Esophagus squamous epithelium (tissue), 4 donors: ENCODE results near the gene FBXO11.

Experiments
- POLR2A ChIP-seq, 4 donors: fragments of 450-650 bp; IDR thresholded peaks; one replicate each; pipeline ENCODE4 v1.6.1; 2017; ENCODE audit warnings: antibody characterized with exemption in 4 of 4, mild to moderate bottlenecking in 4 of 4, moderate library complexity in 3 of 4
- TF ChIP-seq, protein P1 (sequence below), 6 experiments: fragments of 450-650 bp in 4 of 6; fragments of 200-600 bp in 2 of 6; sonication (generic) in 2 of 6; IDR thresholded peaks; one replicate each; pipeline ENCODE4 v1.5.1; 2016 to 2019; ENCODE audit warnings: antibody characterized with exemption in 6 of 6, mild to moderate bottlenecking in 4 of 6, moderate library complexity in 4 of 6

GRCh38 chr2:47810850-47811249 lies 95.4 kb downstream of the FBXO11 start:
- TF ChIP-seq, protein P1, sequence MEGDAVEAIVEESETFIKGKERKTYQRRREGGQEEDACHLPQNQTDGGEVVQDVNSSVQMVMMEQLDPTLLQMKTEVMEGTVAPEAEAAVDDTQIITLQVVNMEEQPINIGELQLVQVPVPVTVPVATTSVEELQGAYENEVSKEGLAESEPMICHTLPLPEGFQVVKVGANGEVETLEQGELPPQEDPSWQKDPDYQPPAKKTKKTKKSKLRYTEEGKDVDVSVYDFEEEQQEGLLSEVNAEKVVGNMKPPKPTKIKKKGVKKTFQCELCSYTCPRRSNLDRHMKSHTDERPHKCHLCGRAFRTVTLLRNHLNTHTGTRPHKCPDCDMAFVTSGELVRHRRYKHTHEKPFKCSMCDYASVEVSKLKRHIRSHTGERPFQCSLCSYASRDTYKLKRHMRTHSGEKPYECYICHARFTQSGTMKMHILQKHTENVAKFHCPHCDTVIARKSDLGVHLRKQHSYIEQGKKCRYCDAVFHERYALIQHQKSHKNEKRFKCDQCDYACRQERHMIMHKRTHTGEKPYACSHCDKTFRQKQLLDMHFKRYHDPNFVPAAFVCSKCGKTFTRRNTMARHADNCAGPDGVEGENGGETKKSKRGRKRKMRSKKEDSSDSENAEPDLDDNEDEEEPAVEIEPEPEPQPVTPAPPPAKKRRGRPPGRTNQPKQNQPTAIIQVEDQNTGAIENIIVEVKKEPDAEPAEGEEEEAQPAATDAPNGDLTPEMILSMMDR (IDR thresholded peaks at IDR 0.05): no peak
- TF ChIP-seq POLR2A (IDR thresholded peaks at IDR 0.05): no peak
